CD14-positive monocyte (primary cell): Measurements from ENCODE around the gene RAB1A. TPM values are rescaled to one million over a fixed set of nuclear protein-coding genes. Genes with fewer than 3 reads are reported as not detected.
A peak's percentile ranks its signal among the peaks of the same experiment; 100 is the strongest.
"Not testable (repeated sequence)": the region's sequence is repeated elsewhere in the genome, so short reads cannot be mapped to it uniquely, and the experiment has no call there.

Experiments
- DNase-seq, 3 donors: peaks; one replicate each; pipeline ENCODE4 v3.0.0-alpha.2; 2011 to 2022
- H2AFZ ChIP-seq: 2 replicates; pipeline ENCODE4 v1.6.0; 2012; ENCODE audit warnings: mild to moderate bottlenecking, low read depth, low read length, inconsistent platforms; ENCODE audit not compliant: insufficient read depth, poor library complexity, severe bottlenecking
- H3K27ac ChIP-seq, 2 donors: 1 replicate in 1 of 2; 2 replicates in 1 of 2; pipeline ENCODE4 v1.5.1; 2012 to 2013; ENCODE audit warnings: low read length in 2 of 2, control low read depth in 1 of 2, inconsistent platforms in 1 of 2, low read depth in 1 of 2, mild to moderate bottlenecking in 1 of 2
- H3K27me3 ChIP-seq, 2 donors: one replicate each; pipeline versions ENCODE4 v1.6.0 to v1.6.1; 2011 to 2013; ENCODE audit warnings: low read length in 2 of 2; ENCODE audit not compliant: control insufficient read depth in 2 of 2, insufficient read depth in 2 of 2
- H3K36me3 ChIP-seq, 2 donors: replicated peaks in 1 of 2; 1 replicate in 1 of 2; 2 replicates in 1 of 2; pipeline versions ENCODE4 v1.5.1 to v1.6.1; 2012 to 2013; ENCODE audit warnings: low read length in 2 of 2, control low read depth in 1 of 2, inconsistent platforms in 1 of 2, mild to moderate bottlenecking in 1 of 2; ENCODE audit not compliant: insufficient read depth in 2 of 2, control insufficient read depth in 1 of 2
- H3K4me1 ChIP-seq, 2 donors: 1 replicate in 1 of 2; 2 replicates in 1 of 2; pipeline versions ENCODE4 v1.5.1 to v1.6.1; 2012 to 2013; ENCODE audit warnings: low read length in 2 of 2, control low read depth in 1 of 2, inconsistent platforms in 1 of 2, mild to moderate bottlenecking in 1 of 2, moderate library complexity in 1 of 2; ENCODE audit not compliant: insufficient read depth in 2 of 2, control insufficient read depth in 1 of 2
- H3K4me2 ChIP-seq: replicated peaks from 2 replicates; pipeline ENCODE3; 2012; ENCODE audit warnings: low read length, moderate library complexity, mild to moderate bottlenecking; ENCODE audit not compliant: poor library complexity, severe bottlenecking; ENCODE audit errors: extremely low read depth
- H3K4me3 ChIP-seq, 3 experiments: fragments of 200-600 bp in 1 of 3; sonication (generic) in 1 of 3; replicated peaks in 1 of 3; 1 replicate in 2 of 3; 2 replicates in 1 of 3; pipeline ENCODE4 v1.5.1; 2011 to 2013; ENCODE audit warnings: low read length in 3 of 3, mild to moderate bottlenecking in 3 of 3, control low read depth in 2 of 3, low read depth in 2 of 3, inconsistent platforms in 1 of 3, moderate library complexity in 1 of 3
- H3K79me2 ChIP-seq: 2 replicates; pipeline ENCODE4 v1.6.0; 2012; ENCODE audit warnings: mild to moderate bottlenecking, control low read depth, inconsistent platforms, low read length, moderate library complexity; ENCODE audit not compliant: insufficient read depth
- H3K9ac ChIP-seq: 2 replicates; pipeline ENCODE4 v1.6.0; 2017; ENCODE audit warnings: low read length, mild to moderate bottlenecking; ENCODE audit not compliant: insufficient read depth, poor library complexity, severe bottlenecking
- H3K9me3 ChIP-seq, 2 donors: replicated peaks in 1 of 2; 1 replicate in 1 of 2; 2 replicates in 1 of 2; pipeline versions ENCODE4 v1.5.1 to v1.6.1; 2012 to 2013; ENCODE audit warnings: low read length in 2 of 2, control low read depth in 1 of 2; ENCODE audit not compliant: control insufficient read depth in 1 of 2, insufficient read depth in 1 of 2
- H4K20me1 ChIP-seq: 2 replicates; pipeline ENCODE4 v1.6.0; 2012; ENCODE audit warnings: mild to moderate bottlenecking, low read length, control low read depth, moderate library complexity; ENCODE audit not compliant: insufficient read depth
- H3K27ac Mint-ChIP-seq, 7 donors: one replicate each; pipeline ENCODE4 v1.8.0; 2020; ENCODE audit warnings: mild to moderate bottlenecking in 7 of 7, mixed read lengths in 7 of 7, moderate library complexity in 6 of 7, inconsistent platforms in 2 of 7
- H3K27me3 Mint-ChIP-seq, 3 donors: one replicate each; pipeline ENCODE4 v1.8.0; 2021 to 2022; ENCODE audit warnings: low read depth in 3 of 3, mild to moderate bottlenecking in 3 of 3, mixed read lengths in 3 of 3, moderate library complexity in 3 of 3, inconsistent platforms in 1 of 3
- H3K36me3 Mint-ChIP-seq, 2 donors: one replicate each; pipeline ENCODE4 v1.8.0; 2020; ENCODE audit warnings: mixed read lengths in 2 of 2, inconsistent platforms in 1 of 2, mild to moderate bottlenecking in 1 of 2
- H3K4me1 Mint-ChIP-seq: one replicate; pipeline ENCODE4 v1.8.0; 2020; ENCODE audit warnings: mild to moderate bottlenecking, mixed read lengths
- H3K4me3 Mint-ChIP-seq, 2 donors: one replicate each; pipeline ENCODE4 v1.8.0; 2020; ENCODE audit warnings: mild to moderate bottlenecking in 2 of 2, mixed read lengths in 2 of 2, moderate library complexity in 1 of 2
- H3K9me3 Mint-ChIP-seq, 7 donors: one replicate each; pipeline ENCODE4 v1.8.0; 2020 to 2022; ENCODE audit warnings: mixed read lengths in 7 of 7, mild to moderate bottlenecking in 6 of 7, moderate library complexity in 6 of 7, inconsistent platforms in 2 of 7
- CTCF ChIP-seq: fragments of 200-600 bp; IDR thresholded peaks from one replicate; pipeline ENCODE4 v1.8.0; 2022; ENCODE audit warnings: antibody characterized with exemption, mild to moderate bottlenecking
- WGBS: methylation state at CpG from one replicate; pipeline ENCODE4 v1.1.5; 2013; ENCODE audit warnings: missing lambda C conversion rate; ENCODE audit not compliant: insufficient coverage; 5-methylcytosine and 5-hydroxymethylcytosine counted together
- intact Hi-C, 2 donors: fragments of 100-400 bp; cut with micrococcal nuclease; formaldehyde crosslinking; loops; one replicate each; pipeline versions ENCODE4 v1.15.0 to v1.15.1; 2023
- polyA plus RNA-seq, 3 donors: library from polyadenylated mRNA; depleted of rRNA in 1 of 3; unstranded in 2 of 3; stranded (reverse) in 1 of 3; fragments of 300-500 nt in 2 of 3; fragments of >200 nt in 1 of 3; fragmentation: Illumina TruSeq in 2 of 3; gene quantifications; 1 replicate in 2 of 3; 2 replicates in 1 of 3; pipeline ENCODE4 v1.2.3, GENCODE V29; 2012 to 2021

RAB1A gene
- polyA plus RNA-seq, 3 donors = 106 to 124 (median 110) TPM

- Histone ChIP-seq H3K9me3 (no peaks in the 10 kb centered on the region), H3K27me3 (no peaks in the 10 kb centered on the region), H4K20me1 (peaks cover 59% of the 10 kb centered on the region), H2AFZ (no peak overlapping the region), H3K4me2 (peak overlapping the region; percentile 76), H3K4me3 (peak overlapping the region; percentile 96 to 99 (median 98)), H3K79me2 (peaks cover 71% of the 10 kb centered on the region), H3K27ac (peak overlapping the region; percentile 96 to 97), H3K4me1 (peaks cover 32 to 50% of the 10 kb centered on the region in 2 donors), H3K9ac (peak overlapping the region; percentile 97), H3K36me3 (no peaks in the 10 kb centered on the region)
- H3K4me3 Mint-ChIP-seq = peak overlapping the region; percentile 96 to 99
- DNase-seq = peak; percentile 80 to 90 (median 84)
- intact Hi-C loops = loop anchor here (2.0 to 5.0 kb wide), 2 partner anchors 61 to 64 kb away; no protein-coding TSS in a partner anchor
- H3K9me3 Mint-ChIP-seq = peaks cover 0 to 3% (median 0%) of the 10 kb centered on the region in 7 donors
- peaks cover 0 to 7% (median 0%) of the 10 kb centered on the region in 3 donors for H3K27me3 Mint-ChIP-seq
- TF ChIP-seq CTCF = no peak
- H3K4me1 Mint-ChIP-seq = peaks cover 42% of the 10 kb centered on the region
- H3K36me3 Mint-ChIP-seq = peaks cover 0 to 10% of the 10 kb centered on the region in 2 donors
- peak overlapping the region; percentile 97 to 100 (median 100) for H3K27ac Mint-ChIP-seq
- WGBS = 0% methylated on average over 5 of the region's 8 CpGs
These were observed 1.4 kb downstream of the RAB1A start for GRCh38 chr2:65128297-65129190.

GRCh38 chr2:65125457-65125856 lies 4.4 kb downstream of the RAB1A start:
- not testable (repeated sequence) for H3K9me3 Mint-ChIP-seq, H3K9me3 ChIP-seq, H3K27me3 ChIP-seq, H2AFZ ChIP-seq, H3K27me3 Mint-ChIP-seq, H3K9ac ChIP-seq, H3K36me3 ChIP-seq
- Histone ChIP-seq H3K27ac (peak overlapping the region in 1 of 2 donors; percentile 42), H3K4me1 (peaks cover 27 to 45% of the 10 kb centered on the region in 2 donors), H3K79me2 (peaks cover 96% of the 10 kb centered on the region), H3K4me2 (peak overlapping the region; percentile 58), H4K20me1 (peaks cover 90% of the 10 kb centered on the region), H3K4me3 (peak overlapping the region in 1 of 3 experiments; percentile 99)
- no CpG with 5 or more reads among the region's 7 CpGs for WGBS
- peak in 1 of 3 donors; percentile 14 for DNase-seq
- peak overlapping the region in 5 of 7 donors; percentile 62 to 80 (median 77) for H3K27ac Mint-ChIP-seq
- intact Hi-C loops = loop anchor here in 1 of 2 donors (5.0 kb wide), 1 partner anchor 58 kb away; no protein-coding TSS in a partner anchor
- peaks cover 51% of the 10 kb centered on the region for H3K4me1 Mint-ChIP-seq
- H3K4me3 Mint-ChIP-seq = peak overlapping the region in 1 of 2 donors; percentile 26
- H3K36me3 Mint-ChIP-seq = peaks cover 3 to 25% of the 10 kb centered on the region in 2 donors
